Sciatic nerve (tissue), 2 donors: ENCODE results near the gene BCOR. TPM values are rescaled to one million over a fixed set of nuclear protein-coding genes. Genes with fewer than 3 reads are reported as not detected.

Experiments
- ATAC-seq: fragments of 200-7000 bp; cut with Tn5 transposase; one replicate; pipeline ENCODE4 v1.9.1; 2020; ENCODE audit warnings: mild to moderate bottlenecking, moderate library complexity
- DNase-seq: peaks from one replicate; pipeline ENCODE4 v3.0.0-alpha.2; 2020; ENCODE audit warnings: low spot score
- intact Hi-C: fragments of 100-400 bp; cut with DNase I; formaldehyde crosslinking; loops from one replicate; pipeline ENCODE4 v1.14.2; 2022
- total RNA-seq: library from RNA; stranded (reverse); fragmentation: NEBNext Ultra II Directional; extraction: Animal tissue kit (Norgen Biotek cat#: 25700); gene quantifications from one replicate; pipeline ENCODE4 v1.2.1, GENCODE V29; 2021
- donor health status: DM: no; HTN: no; CAD: no.
- donor health status: DM: no; HTN: no; CAD: no.

The BCOR gene
- total RNA-seq, 1 donor from 2014 or later = 42.0 TPM

DNA sequence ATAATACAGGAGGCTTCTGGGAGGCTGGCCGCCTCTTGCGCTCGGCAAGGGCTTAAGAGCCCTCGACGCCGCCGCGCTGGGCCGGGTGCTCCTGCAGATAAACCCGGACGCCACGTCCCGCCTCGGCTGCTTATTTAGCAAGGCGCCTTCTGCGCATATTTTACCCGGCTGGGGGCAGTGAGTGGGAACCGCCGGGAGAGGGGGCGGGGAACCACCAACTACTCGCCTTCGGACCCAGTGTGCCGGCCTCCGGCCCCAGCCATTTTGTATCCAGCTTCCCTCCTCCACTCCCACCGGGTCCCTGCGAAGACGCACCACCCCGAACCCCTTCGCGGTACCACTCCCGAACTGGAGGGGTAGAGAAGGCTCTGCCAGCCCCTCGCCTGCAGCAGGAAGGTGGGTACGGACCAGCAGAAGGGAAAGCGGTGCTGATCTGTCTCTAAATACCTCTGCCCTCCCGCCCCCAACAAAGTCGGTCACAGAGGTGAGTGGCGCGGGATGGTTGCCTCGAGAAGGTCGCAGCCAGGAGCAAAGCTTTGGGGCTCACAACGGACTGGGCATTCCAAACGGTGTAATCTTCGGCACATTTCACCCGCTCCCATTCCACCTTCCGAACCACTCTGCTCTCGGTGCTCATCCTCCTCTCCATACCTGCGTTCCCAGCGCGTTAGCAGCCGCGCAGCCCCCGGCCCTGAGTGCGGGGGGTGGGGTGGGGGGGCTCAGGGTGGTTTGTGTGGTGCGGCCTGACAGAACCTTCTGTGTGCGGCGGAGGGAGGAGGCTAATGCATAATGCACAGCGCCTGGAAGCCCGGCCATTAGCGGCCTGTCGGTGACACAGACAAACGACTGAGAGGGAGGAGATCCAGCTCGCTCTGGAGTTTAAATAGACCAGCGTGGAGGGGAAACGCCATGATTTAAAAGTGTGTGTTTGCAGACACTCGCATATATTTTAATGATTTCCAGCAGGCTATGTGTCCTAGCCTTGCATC, 4.9 kb upstream of the BCOR start:
- no peak for ATAC-seq
- DNase-seq = no peak
- intact Hi-C loops = loop anchor here (10.0 kb wide), 1 partner anchor 88 kb away; no protein-coding TSS in a partner anchor

- DNase-seq = no peak
- ATAC-seq = no peak
- intact Hi-C loops = loop anchor here (10.0 kb wide), 1 partner anchor 87 kb away; no protein-coding TSS in a partner anchor
Measured at GRCh38 chrX:40101430-40101802, 3.7 kb upstream of the BCOR start.

DNA sequence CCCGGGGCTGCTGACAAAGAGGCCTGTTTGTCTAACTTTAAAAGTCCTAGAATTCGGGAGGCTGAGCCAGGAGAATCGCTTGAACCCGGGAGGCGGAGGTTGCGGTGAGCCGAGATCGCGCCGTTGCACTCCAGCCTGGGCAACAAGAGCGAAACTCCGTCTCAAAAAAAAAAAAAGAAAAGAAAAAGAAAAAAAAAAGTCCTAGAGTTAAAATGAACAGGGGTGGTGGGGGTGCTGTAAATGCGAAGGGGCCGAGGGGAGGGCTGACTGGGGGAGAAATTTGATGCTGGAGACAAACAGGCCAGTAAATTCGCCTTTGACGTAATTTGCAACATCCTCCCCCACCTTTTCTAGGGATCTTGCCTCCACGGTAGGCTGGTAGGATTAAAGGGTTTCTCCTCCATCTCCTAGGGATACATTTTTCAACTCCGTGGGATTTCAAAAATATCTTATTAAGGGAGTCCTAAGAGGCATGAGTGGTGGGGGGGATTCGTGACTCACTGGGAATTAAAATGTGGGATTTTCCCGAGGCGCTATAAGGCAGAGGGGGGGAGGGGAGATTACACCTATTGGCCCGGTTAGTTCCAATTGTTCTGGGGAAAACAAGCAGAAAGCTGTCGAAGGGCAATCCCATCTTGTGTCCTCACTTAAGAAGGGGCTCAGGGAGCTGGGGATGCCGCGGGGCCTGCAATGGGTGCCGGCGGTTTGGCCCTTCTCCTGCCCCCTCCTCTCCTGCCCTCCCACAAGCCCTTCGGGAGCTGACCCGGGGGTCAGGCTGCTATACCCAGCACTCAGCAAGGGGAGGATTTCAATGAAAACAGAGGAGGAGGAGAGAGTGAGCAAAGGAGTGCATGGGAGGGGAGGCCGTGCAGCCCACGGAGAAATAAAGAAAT, 3.0 kb upstream of the BCOR start:
- no peak for ATAC-seq
- intact Hi-C loops = loop anchor here (10.0 kb wide), 1 partner anchor 86 kb away; no protein-coding TSS in a partner anchor
- no peak for DNase-seq

- intact Hi-C loops = loop anchor here (10.0 kb wide), 1 partner anchor 85 kb away; no protein-coding TSS in a partner anchor
- DNase-seq (no peak), ATAC-seq (no peak)
Measured at GRCh38 chrX:40100141-40100536, 2.4 kb upstream of the BCOR start.

- DNase-seq = peak; percentile 68
Measured at GRCh38 chrX:40099055-40099958, 1.5 kb upstream of the BCOR start.

GRCh38 chrX:40098264-40099054, 701 bp upstream of the BCOR start:
- ATAC-seq (peak; percentile 31), DNase-seq (peak; percentile 62)
- intact Hi-C loops = loop anchor here (5.0 kb wide), 1 partner anchor 59 kb away; no protein-coding TSS in a partner anchor

More at GRCh38 chrX:40099055-40099958, 1.5 kb upstream of the BCOR start:
- intact Hi-C loops = loop anchor here (5.0 kb wide), 1 partner anchor 58 kb away; no protein-coding TSS in a partner anchor
- ATAC-seq = peak; percentile 32

GRCh38 chrX:40097141-40097503, 636 bp downstream of the BCOR start:
- DNase-seq (peak; percentile 61), ATAC-seq (no peak)
- intact Hi-C loops = loop anchor here (5.0 kb wide), 1 partner anchor 60 kb away; no protein-coding TSS in a partner anchor

DNA sequence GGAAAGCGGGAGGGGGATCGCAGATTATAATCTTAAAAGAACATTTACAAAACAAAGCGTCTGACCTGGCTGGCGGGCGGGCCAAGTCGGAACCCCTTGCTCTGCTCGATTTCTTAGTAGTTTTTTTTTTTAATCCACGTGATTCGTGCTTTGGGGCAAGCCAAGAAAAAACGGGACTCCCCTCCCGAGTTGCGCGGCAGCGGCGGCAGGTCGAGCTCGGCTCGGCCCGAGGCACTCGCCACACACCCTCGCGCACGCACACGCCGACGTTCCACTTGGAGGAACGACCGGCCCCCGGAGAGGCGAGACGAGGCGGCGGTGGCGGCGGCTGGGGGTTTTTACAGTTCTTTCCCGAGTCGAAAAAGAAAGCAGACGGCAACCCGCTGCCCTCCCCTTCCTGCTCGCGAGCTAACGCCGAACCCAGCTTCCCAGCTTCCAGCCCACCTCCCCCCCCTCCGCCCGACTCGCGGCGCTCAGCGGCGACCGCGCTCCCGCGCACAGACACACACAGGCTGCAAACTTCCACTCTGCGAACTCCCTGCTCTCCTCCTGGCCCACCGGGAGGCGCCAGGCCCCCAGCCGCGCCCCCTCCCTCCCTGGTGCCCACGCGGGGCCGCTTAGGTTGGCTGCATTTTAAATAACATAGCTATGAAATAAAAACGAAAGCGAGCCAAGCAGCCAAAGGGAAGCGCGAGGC, 1.2 kb downstream of the BCOR start:
- intact Hi-C loops = loop anchor here (5.0 kb wide), 1 partner anchor 61 kb away; no protein-coding TSS in a partner anchor
- ATAC-seq = peak; percentile 23
- DNase-seq = peak; percentile 78

- ATAC-seq (no peak), DNase-seq (peak; percentile 60)
- intact Hi-C loops = loop anchor here (5.0 kb wide), 1 partner anchor 62 kb away; no protein-coding TSS in a partner anchor
Measured at GRCh38 chrX:40095583-40096394, 2.0 kb downstream of the BCOR start.

DNA sequence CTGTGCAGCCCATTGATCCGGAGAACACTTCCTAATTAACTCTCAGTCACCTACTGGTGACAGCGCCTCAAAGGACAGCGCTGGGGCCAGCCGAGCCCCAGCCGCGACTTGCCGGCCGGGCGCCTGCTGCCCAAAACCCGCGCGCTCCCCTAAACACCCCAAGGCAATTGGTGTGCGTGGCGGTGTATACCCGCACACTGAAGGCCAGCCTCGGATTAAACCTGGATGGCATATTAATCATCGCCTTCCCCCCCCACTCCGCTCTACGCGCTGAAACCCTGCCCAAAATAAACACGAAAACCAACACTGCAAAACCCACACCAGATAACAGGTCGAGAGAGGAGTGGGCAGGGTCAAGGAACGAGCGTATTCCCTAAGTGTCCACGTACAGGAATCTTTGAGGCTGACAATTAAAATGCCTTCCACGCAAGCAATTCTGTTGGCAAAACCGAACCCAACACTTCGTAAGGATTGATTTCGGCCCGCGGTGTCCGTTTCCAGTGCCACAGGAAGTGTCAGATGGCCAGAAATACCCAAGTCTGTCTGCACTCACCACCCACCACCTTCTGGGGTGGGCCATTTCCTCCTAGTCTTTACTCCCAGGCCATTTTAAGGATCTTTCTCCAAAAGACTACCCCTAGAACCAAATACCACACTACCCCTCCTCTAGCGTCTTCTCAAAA, 2.7 kb downstream of the BCOR start:
- ATAC-seq (no peak), DNase-seq (no peak)
- intact Hi-C loops = loop anchor here (5.0 kb wide), 1 partner anchor 62 kb away; no protein-coding TSS in a partner anchor

GRCh38 chrX:40094041-40094899, 3.5 kb downstream of the BCOR start:
- intact Hi-C loops = no loop called here
- DNase-seq (peak; percentile 69), ATAC-seq (peak; percentile 13)

- ATAC-seq = no peak
- intact Hi-C loops = no loop called here
- no peak for DNase-seq
Measured at GRCh38 chrX:40093586-40093985, 4.2 kb downstream of the BCOR start.

DNA sequence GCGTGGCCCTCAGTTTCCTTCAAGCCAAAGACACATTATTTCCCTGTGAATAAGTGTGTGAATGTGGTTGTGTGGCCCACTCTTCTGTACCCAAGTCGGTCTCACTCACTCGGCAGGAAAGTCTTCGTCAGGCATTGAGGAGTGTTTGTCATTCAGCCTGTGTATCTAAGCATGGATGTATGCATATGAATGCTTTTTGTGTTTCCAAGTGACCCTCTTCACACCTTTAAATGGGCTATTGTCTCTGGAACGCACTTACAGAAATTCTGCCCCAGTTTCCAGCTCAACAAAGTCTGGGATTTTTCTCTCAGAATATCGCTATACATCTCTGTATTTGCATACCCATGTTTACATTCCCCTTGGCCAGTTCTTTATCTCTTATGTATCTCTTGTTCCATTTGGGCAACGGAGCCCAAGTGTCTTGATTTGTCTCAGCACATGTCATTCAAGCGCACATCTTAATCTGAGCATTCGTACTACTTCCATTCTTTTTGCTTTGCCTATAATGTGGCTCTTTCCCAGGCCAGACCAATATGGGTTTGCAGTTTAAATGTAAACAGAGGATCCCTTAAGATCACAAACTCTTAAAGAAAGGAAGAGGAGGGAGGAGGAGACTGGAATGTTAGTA, 4.8 kb downstream of the BCOR start:
- DNase-seq (no peak), ATAC-seq (no peak)
- intact Hi-C loops = no loop called here
